ENCODE results near the gene DGCR2.
"Not testable (repeated sequence)": the region's sequence is repeated elsewhere in the genome, so short reads cannot be mapped to it uniquely, and the experiment has no call there.

The DGCR2 gene

GRCh38 chr22:18994701-18995326 lies 127.4 kb downstream of the DGCR2 start:
- DNase-seq = no peak

- no peak for DNase-seq
Observed at GRCh38 chr22:18994056-18994455, 128.2 kb downstream of the DGCR2 start.

GRCh38 chr22:18992543-18993198 lies 129.5 kb downstream of the DGCR2 start:
- no peak for DNase-seq

GRCh38 chr22:18991821-18992442 lies 130.3 kb downstream of the DGCR2 start:
- no peak for DNase-seq

GRCh38 chr22:18991138-18991432 lies 131.1 kb downstream of the DGCR2 start:
- no peak for DNase-seq

- DNase-seq = no peak
Observed at GRCh38 chr22:18990355-18991137, 131.7 kb downstream of the DGCR2 start.

GRCh38 chr22:18988958-18989357 lies 133.3 kb downstream of the DGCR2 start:
- DNase-seq = no peak

- DNase-seq = peak; percentile 48
Observed at GRCh38 chr22:18987765-18988164, 134.4 kb downstream of the DGCR2 start.

- not testable (repeated sequence) for DNase-seq
Observed at GRCh38 chr22:18987114-18987513, 135.1 kb downstream of the DGCR2 start.
